Measurements from ENCODE around the gene MAP7D2. TPM values are rescaled to one million over a fixed set of nuclear protein-coding genes. Genes with fewer than 3 reads are reported as not detected.
A peak's percentile ranks its signal among the peaks of the same experiment; 100 is the strongest.

Gene MAP7D2
- total RNA-seq, 1 experiment from 2014 or later: 0.19 TPM

DNA sequence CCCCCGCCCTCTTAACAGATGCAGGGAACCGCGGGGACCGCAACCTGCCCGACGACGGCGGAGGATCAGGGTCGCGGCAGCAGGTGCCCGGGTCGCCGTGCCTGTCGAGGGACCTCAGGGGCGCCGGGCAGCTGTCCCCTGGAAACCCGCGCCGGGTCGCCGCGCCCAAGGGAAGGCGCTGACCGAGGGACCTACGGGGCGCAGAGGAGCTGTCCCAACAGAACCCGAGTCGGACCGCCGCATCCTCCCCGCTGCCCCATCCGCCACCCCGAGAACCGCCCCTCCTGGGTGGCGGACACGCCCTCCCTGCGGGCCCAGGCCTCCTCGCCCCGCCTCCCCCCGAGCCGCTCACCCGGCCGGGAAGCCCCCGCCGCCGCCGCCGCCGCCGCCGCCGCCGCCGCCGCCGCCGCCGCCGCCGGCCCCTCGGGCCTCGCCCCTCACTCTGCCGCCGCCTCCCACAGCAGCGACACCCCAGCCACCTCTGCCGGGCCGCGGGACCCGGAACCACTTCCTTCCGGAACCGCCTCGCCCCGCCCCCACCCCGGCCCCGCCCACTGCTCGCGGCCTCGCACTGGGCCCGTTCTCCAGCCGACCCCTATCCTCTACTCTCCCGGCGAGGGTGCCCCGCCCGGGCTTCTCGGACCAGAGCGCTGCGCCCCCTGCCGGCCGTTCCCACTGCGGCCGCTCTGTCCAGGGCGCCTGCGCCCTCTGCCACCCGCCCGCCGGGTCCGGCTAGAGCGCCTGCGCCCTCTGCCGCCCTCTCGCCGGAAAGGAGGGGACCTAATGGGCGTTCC, 126.0 kb downstream of the MAP7D2 start, which contains the start of gene BCLAF3:
TSS of gene BCLAF3 (minus strand) at position 506 of the 794 bp plus-strand sequence. CDS start 20,797 bp downstream, outside the sequence.
- H3K4me1 Mint-ChIP-seq (ENCODE audit: insufficient read depth, unreplicated experiment): peaks cover 7% of the 10 kb centered on the region
- BruUV-seq (replicated peaks): no TSS peak
- peaks cover 9% of the 10 kb centered on the region for H3K9me3 Mint-ChIP-seq (ENCODE audit: unreplicated experiment)
- H3K27ac Mint-ChIP-seq (ENCODE audit: low read depth, unreplicated experiment): peak within 1 kb of the TSS; percentile 1
- ChIA-PET POLR2A (interaction anchor here (1.1 kb wide), 1 partner anchor 86 kb away, joined by 3 read pairs; no protein-coding TSS in a partner anchor), CTCF (interaction anchor here (0.7 to 2.1 kb wide), 11 partner anchors 9 to 242 kb away, joined by 3 to 6 read pairs (median 3); no protein-coding TSS in a partner anchor)
- peak within 1 kb of the TSS; percentile 69 for H3K4me3 Mint-ChIP-seq (ENCODE audit: unreplicated experiment)
- no peaks in the 10 kb centered on the region for H3K36me3 Mint-ChIP-seq (ENCODE audit: insufficient read depth, unreplicated experiment)
- TF ChIP-seq, protein P1, sequence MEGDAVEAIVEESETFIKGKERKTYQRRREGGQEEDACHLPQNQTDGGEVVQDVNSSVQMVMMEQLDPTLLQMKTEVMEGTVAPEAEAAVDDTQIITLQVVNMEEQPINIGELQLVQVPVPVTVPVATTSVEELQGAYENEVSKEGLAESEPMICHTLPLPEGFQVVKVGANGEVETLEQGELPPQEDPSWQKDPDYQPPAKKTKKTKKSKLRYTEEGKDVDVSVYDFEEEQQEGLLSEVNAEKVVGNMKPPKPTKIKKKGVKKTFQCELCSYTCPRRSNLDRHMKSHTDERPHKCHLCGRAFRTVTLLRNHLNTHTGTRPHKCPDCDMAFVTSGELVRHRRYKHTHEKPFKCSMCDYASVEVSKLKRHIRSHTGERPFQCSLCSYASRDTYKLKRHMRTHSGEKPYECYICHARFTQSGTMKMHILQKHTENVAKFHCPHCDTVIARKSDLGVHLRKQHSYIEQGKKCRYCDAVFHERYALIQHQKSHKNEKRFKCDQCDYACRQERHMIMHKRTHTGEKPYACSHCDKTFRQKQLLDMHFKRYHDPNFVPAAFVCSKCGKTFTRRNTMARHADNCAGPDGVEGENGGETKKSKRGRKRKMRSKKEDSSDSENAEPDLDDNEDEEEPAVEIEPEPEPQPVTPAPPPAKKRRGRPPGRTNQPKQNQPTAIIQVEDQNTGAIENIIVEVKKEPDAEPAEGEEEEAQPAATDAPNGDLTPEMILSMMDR (IDR thresholded peaks at IDR 0.05; ENCODE audit: unreplicated experiment): peak; percentile 70
- peak; percentile 80 for DNase-seq (ENCODE audit: unreplicated experiment)
- intact Hi-C loops (cut with micrococcal nuclease): loop anchor here (1.0 kb wide), 3 partner anchors 77 to 251 kb away; no protein-coding TSS in a partner anchor
- H3K27me3 Mint-ChIP-seq (ENCODE audit: insufficient read depth, unreplicated experiment): peaks cover 22% of the 10 kb centered on the region

DNA sequence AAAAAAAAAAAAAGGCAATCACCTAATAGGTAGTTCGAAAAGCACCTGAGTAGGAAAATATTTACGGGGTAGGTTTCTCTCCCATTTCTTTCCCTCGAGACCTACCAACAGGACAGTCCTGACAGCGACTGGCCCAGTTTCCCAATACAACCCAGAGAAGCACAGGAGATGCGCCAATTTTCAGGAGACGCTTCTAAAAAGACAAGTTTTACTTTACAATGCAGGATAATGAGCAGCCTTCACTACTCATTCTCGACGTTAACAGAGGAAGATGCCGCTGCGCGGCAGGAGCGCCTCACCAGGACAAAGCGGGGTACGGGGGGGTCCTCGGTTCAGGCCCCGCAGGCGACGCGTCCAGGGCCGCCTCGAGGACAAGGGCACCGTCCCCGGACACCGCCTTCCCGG, 126.6 kb downstream of the MAP7D2 start:
- TF ChIP-seq, protein P1 (IDR thresholded peaks at IDR 0.05; ENCODE audit: unreplicated experiment): no peak
- Mint-ChIP-seq H3K27ac (ENCODE audit: low read depth, unreplicated experiment) (no peak overlapping the region), H3K4me1 (ENCODE audit: insufficient read depth, unreplicated experiment) (peaks cover 7% of the 10 kb centered on the region), H3K36me3 (ENCODE audit: insufficient read depth, unreplicated experiment) (no peaks in the 10 kb centered on the region), H3K9me3 (ENCODE audit: unreplicated experiment) (peaks cover 9% of the 10 kb centered on the region), H3K4me3 (ENCODE audit: unreplicated experiment) (peak overlapping the region; percentile 69), H3K27me3 (ENCODE audit: insufficient read depth, unreplicated experiment) (peaks cover 21% of the 10 kb centered on the region)
- DNase-seq (ENCODE audit: unreplicated experiment): peak; percentile 5
- BruUV-seq (replicated peaks): no TSS peak
- intact Hi-C loops (cut with micrococcal nuclease): no loop called here
- CTCF ChIA-PET: interaction anchor here (0.7 to 1.1 kb wide), 3 partner anchors 13 to 102 kb away, joined by 3 read pairs; no protein-coding TSS in a partner anchor
- POLR2A ChIA-PET: no interaction called here

DNA sequence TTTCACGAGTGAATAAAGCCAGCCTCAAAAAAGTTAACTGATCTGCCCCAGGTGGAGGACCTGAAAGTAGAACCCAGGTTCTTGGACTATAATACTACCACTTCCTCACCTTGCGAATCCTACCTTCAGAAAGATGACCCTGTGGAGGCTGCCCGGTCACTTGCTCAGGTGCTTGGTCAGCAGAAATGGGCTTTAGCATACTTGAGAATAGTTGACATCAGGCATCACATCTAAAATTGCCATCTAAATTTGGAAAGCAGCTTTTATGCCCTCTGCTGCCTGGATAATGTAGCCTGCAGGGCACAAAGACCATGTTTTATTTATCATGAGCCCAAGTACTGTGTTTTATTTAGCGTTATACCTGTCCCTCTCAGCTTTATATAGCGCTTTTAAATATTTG, 128.9 kb downstream of the MAP7D2 start:
- Mint-ChIP-seq H3K9me3 (ENCODE audit: unreplicated experiment) (peaks cover 9% of the 10 kb centered on the region), H3K4me1 (ENCODE audit: insufficient read depth, unreplicated experiment) (peaks cover 7% of the 10 kb centered on the region), H3K36me3 (ENCODE audit: insufficient read depth, unreplicated experiment) (no peaks in the 10 kb centered on the region), H3K27ac (ENCODE audit: low read depth, unreplicated experiment) (no peak overlapping the region), H3K27me3 (ENCODE audit: insufficient read depth, unreplicated experiment) (peaks cover 18% of the 10 kb centered on the region), H3K4me3 (ENCODE audit: unreplicated experiment) (no peak overlapping the region)
- no peak for DNase-seq (ENCODE audit: unreplicated experiment)
- intact Hi-C loops (cut with micrococcal nuclease): no loop called here
- BruUV-seq (replicated peaks): no TSS peak
- TF ChIP-seq, protein P1 (IDR thresholded peaks at IDR 0.05; ENCODE audit: unreplicated experiment): no peak
- ChIA-PET POLR2A (no interaction called here), CTCF (interaction anchor here (0.7 to 0.9 kb wide), 2 partner anchors 10 to 56 kb away, joined by 3 read pairs; no protein-coding TSS in a partner anchor)

DNA sequence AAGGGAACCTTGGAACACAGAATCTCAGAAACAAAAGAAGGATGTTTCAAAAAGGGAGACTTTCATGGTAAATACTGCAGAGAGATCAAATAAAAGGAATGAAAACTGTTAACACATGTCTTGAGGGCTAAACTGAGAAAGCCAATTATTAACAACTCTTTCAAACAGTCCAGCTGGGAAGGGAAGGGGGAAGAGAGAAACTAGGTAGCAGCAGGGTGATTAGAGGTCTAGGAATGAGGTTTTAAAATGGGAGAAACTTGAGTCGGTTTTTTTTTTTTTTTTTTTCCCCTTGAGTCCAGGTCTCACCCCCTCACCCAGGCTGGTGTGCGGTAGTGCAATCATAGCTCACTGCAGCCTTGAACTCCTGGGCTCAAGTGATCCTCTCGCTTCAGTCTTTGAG, 130.2 kb downstream of the MAP7D2 start:
- intact Hi-C loops (cut with micrococcal nuclease): no loop called here
- ChIA-PET CTCF (no interaction called here), POLR2A (no interaction called here)
- H3K4me3 Mint-ChIP-seq (ENCODE audit: unreplicated experiment): no peak overlapping the region
- BruUV-seq (replicated peaks): no TSS peak
- H3K4me1 Mint-ChIP-seq (ENCODE audit: insufficient read depth, unreplicated experiment): peaks cover 10% of the 10 kb centered on the region
- TF ChIP-seq, protein P1 (IDR thresholded peaks at IDR 0.05; ENCODE audit: unreplicated experiment): no peak
- DNase-seq (ENCODE audit: unreplicated experiment): no peak
- H3K9me3 Mint-ChIP-seq (ENCODE audit: unreplicated experiment): peaks cover 5% of the 10 kb centered on the region
- H3K27ac Mint-ChIP-seq (ENCODE audit: low read depth, unreplicated experiment): no peak overlapping the region
- H3K27me3 Mint-ChIP-seq (ENCODE audit: insufficient read depth, unreplicated experiment): peaks cover 18% of the 10 kb centered on the region
- H3K36me3 Mint-ChIP-seq (ENCODE audit: insufficient read depth, unreplicated experiment): no peaks in the 10 kb centered on the region
